CD4-positive, alpha-beta T cell treated with Interferon alpha-2 for 1 hour (primary cell): ENCODE measurements around the gene ALOX12.
"Not testable (repeated sequence)": the region's sequence is repeated elsewhere in the genome, so short reads cannot be mapped to it uniquely, and the experiment has no call there.

Experiments
- DNase-seq, 2 donors: peaks; one replicate each; pipeline ENCODE4 v3.0.0-alpha.2; 2020 to 2022

Gene ALOX12

GRCh38 chr17:7047566-7047965 lies 51.7 kb downstream of the ALOX12 start:
- no peak for DNase-seq

- DNase-seq: no peak
Measured at GRCh38 chr17:7048968-7049367, 53.1 kb downstream of the ALOX12 start.

- not testable (repeated sequence) for DNase-seq
Measured at GRCh38 chr17:7050583-7050982, 54.7 kb downstream of the ALOX12 start.

DNA sequence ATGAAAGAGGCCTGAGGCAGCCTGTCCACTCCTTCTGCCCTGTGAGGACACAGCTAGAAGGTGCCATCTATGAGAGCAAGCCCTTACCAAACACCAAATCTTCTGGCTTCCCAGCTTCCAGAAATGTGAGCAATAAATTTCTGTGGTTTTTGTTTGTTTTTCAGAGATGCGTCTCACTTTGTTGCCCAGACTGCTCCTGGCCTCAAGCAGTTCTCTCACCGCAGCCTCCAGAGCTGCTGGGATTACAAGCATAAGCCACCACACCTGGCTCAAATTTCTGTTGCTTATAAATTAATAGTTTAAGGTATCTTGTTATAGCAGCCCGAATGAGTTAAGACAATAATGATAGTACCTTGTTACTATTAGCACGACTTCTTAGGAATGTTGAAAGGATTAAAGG lies 60.5 kb downstream of the ALOX12 start:
- no peak for DNase-seq

- DNase-seq: no peak
Measured at GRCh38 chr17:7058831-7059447, 63.1 kb downstream of the ALOX12 start.
